A673 (cell line): ENCODE measurements around the gene SMIM20.

Source experiments
- EZH2 ChIP-seq: fragments of 200-600 bp; sonication (generic); IDR thresholded peaks from 2 replicates; pipeline ENCODE4 v1.6.1; 2017; ENCODE audit warnings: borderline replicate concordance, low read depth, mild to moderate bottlenecking, mixed read lengths, antibody characterized with exemption, low read length; ENCODE audit not compliant: poor library complexity, severe bottlenecking
- TF ChIP-seq, protein P1 (sequence below): fragments of 300-800, 200-600 bp; sonication (generic); conservative IDR thresholded peaks from 2 replicates; pipeline ENCODE4 v1.5.1; 2017; ENCODE audit warnings: low read depth, mild to moderate bottlenecking, antibody characterized with exemption, low read length, moderate library complexity, mixed read lengths

DNA sequence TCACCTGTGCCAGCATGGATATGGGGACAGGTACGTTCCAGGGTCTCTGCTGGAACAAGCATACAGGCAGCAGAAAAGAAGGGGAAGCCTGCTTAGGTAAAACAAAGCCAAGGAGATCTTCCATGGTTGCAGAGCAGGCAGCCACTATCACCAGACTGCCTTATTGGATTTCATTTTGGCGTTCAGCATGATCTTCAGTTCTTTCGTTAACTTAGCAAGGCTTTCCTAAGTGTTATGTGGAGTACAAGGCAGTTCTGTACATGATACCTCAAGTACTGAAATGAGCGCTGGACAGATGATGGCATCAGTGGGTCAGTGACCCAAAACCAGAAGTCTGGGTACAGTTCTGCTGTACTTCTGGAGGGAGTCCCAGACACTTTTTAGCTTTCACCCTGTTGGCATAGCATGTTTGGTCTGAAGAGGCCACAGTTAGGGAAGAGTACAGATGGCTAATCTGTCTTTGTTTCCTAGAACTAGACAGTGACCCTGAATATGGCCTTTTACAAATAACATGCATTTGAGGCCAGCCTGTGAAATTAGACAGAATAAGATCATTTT is 8.9 kb downstream of the SMIM20 start:
- TF ChIP-seq, protein P1, sequence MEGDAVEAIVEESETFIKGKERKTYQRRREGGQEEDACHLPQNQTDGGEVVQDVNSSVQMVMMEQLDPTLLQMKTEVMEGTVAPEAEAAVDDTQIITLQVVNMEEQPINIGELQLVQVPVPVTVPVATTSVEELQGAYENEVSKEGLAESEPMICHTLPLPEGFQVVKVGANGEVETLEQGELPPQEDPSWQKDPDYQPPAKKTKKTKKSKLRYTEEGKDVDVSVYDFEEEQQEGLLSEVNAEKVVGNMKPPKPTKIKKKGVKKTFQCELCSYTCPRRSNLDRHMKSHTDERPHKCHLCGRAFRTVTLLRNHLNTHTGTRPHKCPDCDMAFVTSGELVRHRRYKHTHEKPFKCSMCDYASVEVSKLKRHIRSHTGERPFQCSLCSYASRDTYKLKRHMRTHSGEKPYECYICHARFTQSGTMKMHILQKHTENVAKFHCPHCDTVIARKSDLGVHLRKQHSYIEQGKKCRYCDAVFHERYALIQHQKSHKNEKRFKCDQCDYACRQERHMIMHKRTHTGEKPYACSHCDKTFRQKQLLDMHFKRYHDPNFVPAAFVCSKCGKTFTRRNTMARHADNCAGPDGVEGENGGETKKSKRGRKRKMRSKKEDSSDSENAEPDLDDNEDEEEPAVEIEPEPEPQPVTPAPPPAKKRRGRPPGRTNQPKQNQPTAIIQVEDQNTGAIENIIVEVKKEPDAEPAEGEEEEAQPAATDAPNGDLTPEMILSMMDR: no peak
- TF ChIP-seq EZH2: no peak
